Astrocyte of the cerebellum (primary cell): Measurements from ENCODE around the gene NTRK1.

Experiments
- DNase-seq: peaks from one replicate; pipeline ENCODE4 v3.0.0-alpha.2; 2011; ENCODE audit warnings: low read depth
- H3K4me3 ChIP-seq: 2 replicates; pipeline ENCODE4 v1.5.1; 2011; ENCODE audit warnings: mild to moderate bottlenecking, low read depth, low read length, moderate library complexity
- in situ Hi-C: cut with HindIII; loops from 2 replicates; pipeline ENCODE4 v1.10.0; 2017; ENCODE audit warnings: low sequenced_read_pairs
- TF ChIP-seq, protein P1 (sequence below): IDR thresholded peaks from 2 replicates; pipeline ENCODE4 v1.5.1; 2012; ENCODE audit warnings: low read length, low read depth, moderate library complexity, mild to moderate bottlenecking; ENCODE audit errors: missing control alignments

The NTRK1 gene

DNA sequence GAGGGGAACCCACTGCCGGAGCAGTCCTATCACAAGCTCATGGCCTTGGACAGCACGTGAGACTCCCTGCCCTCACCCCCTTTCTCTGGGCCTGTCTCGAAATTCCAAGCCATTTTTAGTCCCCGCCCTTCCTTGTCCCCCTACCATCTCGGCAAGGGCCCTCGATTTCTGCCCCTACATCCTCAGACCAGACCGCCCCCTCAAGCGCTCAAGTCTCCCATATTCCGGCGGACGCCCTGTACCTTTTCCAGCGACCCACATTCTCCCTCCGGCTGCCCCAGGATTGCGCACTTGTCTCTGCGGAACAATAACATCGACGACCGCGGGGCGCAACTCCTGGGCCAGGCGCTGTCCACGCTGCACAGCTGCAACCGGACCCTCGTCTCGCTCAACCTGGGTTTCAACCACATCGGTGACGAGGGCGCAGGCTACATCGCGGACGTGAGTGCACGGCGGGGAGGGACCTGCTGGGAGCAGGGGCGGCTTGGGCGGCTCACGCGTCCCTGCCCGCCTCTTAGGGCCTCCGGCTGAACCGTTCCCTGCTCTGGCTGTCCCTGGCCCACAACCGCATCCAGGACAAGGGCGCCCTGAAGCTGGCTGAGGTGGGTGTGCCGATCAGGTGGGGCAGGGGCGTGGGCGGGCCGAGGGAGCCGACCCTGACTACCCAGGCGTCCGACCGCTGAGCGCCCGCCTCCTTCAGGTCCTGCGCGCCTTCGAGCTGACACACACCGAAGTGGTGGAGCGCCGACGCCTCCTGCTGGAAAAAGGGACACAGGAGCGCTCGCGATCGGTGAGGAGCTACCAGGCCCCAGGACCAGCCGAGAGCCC, 66.8 kb downstream of the NTRK1 start:
- in situ Hi-C loops: no loop called here
- peak; percentile 34 for DNase-seq
- peak overlapping the region; percentile 29 for H3K4me3 ChIP-seq
- TF ChIP-seq, protein P1, sequence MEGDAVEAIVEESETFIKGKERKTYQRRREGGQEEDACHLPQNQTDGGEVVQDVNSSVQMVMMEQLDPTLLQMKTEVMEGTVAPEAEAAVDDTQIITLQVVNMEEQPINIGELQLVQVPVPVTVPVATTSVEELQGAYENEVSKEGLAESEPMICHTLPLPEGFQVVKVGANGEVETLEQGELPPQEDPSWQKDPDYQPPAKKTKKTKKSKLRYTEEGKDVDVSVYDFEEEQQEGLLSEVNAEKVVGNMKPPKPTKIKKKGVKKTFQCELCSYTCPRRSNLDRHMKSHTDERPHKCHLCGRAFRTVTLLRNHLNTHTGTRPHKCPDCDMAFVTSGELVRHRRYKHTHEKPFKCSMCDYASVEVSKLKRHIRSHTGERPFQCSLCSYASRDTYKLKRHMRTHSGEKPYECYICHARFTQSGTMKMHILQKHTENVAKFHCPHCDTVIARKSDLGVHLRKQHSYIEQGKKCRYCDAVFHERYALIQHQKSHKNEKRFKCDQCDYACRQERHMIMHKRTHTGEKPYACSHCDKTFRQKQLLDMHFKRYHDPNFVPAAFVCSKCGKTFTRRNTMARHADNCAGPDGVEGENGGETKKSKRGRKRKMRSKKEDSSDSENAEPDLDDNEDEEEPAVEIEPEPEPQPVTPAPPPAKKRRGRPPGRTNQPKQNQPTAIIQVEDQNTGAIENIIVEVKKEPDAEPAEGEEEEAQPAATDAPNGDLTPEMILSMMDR: peak; percentile 76

DNA sequence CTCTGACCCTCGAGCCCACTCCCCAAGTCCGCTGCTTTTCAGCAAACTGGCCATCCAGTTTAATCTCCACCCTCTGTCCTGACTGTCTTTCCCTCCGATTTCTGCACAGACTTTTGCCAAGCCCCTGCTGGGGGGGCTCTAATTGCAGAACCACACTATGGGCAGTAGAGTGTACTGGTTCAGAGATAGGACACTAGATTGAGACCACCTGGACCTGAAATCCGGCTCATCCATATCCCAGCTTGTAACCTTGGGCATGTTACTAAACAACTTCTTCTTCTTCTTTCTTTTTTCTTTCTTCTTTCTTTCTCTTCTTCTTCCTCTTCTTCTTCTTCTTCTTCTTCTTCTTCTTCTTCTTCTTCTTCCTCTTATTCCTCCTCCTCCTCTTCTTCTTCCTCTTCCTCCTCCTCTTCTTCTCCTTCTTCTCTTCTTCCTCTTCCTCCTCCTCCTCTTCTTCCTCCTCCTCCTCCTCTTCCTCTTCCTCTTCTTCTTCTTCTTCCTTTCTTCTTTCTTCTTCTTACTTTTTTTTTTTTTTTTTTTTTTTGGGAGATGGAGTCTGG, 67.5 kb downstream of the NTRK1 start:
- no peak overlapping the region for H3K4me3 ChIP-seq
- no peak for DNase-seq
- in situ Hi-C loops: no loop called here
- TF ChIP-seq, protein P1: no peak

DNA sequence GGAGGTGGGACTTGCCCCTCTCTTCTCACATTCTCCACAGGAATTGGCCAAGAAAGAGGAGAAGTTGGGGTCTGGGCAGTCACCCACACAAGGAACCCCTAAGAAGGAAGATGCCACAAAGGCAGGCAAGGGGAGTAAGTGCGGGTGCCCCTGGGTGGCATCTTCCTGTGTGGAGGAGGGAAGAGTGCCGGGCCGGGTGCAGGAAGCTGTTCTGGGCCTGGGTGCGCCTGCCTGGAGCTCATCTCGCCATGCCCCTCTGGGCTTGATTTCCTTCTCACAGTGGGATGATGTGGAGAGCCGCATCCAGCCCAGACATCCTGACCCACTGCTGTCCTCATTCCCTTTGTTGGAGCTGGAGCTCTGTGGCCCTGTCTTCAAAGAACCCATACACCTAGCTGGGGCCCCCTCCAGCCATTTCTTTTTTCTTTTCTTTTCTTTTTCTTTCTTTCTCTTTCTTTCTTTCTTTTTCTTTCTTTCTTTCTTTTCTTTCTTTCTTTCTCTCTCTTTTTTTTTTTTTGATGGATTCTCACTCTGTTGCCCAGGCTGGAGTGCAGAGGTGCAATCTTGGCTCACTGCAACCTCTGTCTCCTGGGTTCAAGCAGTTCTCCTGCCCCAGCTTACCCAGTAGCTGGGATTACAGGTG, 69.1 kb downstream of the NTRK1 start:
- no peak overlapping the region for H3K4me3 ChIP-seq
- in situ Hi-C loops: no loop called here
- TF ChIP-seq, protein P1: no peak
- DNase-seq: no peak

DNA sequence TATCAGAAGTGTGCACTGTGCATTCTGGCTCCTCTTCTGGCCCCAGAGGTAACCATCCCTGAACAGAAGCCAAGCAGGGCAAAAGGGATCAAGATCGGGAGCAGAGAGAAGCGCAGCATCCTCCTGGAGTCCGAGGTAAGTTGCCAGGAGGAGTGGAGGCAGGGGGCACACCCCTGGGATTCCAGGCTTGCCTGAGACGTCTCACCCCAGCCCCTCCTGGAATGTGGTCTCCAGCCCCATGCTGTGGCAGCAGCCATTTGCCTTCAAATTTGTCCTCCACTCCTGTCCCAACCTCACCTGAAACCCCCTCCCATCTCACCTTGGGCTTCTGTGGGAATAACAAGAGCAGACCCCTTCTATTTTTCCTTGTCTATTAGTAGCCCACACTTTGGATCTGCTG, 69.8 kb downstream of the NTRK1 start:
- in situ Hi-C loops: no loop called here
- H3K4me3 ChIP-seq: no peak overlapping the region
- DNase-seq: no peak
- TF ChIP-seq, protein P1: no peak
